GM21576 (cell line): ENCODE results near the gene PODXL.

ENCODE experiments used
- ATAC-seq: cut with Tn5 transposase; IDR thresholded peaks from one replicate; pipeline ENCODE4 v1.9.1; 2021; ENCODE audit warnings: mild to moderate bottlenecking, moderate library complexity; ENCODE audit not compliant: unreplicated experiment

The PODXL gene

DNA sequence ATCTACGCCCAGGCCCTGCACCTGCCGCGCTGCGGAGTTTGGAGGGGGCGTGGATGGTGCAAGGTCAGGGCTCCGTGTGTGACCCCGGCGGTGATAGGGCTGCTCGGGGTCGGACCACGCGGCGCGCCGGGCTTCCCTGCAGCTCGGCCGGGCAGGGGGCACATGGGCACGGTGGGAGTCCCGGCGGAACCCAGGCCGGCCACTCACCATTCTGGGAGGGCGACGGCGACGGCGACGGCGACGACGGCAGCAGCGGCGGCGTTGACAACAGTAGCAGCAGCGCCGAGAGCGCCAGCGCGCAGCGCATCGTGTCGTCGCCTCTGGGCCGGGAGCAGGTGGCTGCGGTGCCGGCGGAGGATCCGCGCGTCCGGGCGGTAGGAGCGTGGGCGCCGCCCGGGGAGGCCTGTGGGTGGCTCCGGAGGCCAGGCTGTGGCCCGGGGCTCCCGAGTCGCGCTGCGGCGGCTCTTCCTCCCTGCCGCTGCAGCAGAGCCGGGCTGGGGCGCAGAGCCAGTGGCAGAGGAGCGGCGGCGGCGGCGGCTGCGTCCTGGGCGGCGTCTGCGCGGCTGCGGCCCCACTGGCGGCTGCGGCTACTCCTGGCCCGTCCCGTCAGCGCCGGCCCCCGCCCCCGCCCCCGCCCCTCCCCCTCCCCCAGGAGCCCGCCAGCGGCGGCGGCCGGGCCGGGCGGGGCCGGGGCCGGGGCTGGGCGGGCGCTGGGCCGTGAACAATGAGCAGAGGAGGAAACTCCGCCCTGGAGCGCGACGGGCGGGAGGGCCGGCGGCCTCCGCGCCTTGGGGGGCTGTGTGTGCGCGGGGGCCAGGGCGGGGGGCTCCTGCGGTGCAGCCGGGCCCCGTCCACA is at the start of gene PODXL:
Gene PODXL, minus strand, starts transcription at position 576 of the 856 bp plus-strand sequence. Its CDS starts 269 bp downstream, at position 307.
- peak; percentile 71 for ATAC-seq

- ATAC-seq: no peak
Observed at GRCh38 chr7:131605280-131605878, 49.0 kb upstream of the PODXL start.

GRCh38 chr7:131604841-131605279 is 48.4 kb upstream of the PODXL start:
- no peak for ATAC-seq

DNA sequence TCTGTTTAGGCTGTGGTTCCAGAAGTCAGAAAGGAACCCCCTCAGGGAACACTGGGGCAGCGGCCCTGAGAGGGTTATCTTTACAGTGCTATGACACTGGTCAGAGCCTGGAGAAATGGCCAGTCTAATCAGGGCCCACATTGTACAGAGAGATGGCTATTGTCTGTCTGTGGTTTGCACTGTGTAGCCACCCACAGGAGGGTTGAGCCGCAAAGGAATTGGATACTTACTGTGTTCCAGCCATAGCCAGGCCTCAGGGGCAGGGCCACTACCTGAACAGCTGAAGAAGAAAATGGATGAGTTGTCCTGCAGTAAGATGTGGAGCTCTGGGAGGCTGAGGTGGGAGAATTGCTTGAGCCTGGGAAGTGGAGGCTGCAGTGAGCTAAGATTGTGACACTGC is 47.5 kb upstream of the PODXL start:
- ATAC-seq: no peak

GRCh38 chr7:131602994-131603372 is 46.6 kb upstream of the PODXL start:
- ATAC-seq: no peak

GRCh38 chr7:131602304-131602993 is 46.0 kb upstream of the PODXL start:
- no peak for ATAC-seq

- ATAC-seq: no peak
Observed at GRCh38 chr7:131600085-131600881, 43.9 kb upstream of the PODXL start.

GRCh38 chr7:131596785-131597184 is 40.4 kb upstream of the PODXL start:
- ATAC-seq: no peak

- no peak for ATAC-seq
Observed at GRCh38 chr7:131595699-131596098, 39.3 kb upstream of the PODXL start.

GRCh38 chr7:131591687-131592319 is 35.4 kb upstream of the PODXL start:
- ATAC-seq: no peak

GRCh38 chr7:131587315-131587923 is 31.0 kb upstream of the PODXL start:
- ATAC-seq: no peak

DNA sequence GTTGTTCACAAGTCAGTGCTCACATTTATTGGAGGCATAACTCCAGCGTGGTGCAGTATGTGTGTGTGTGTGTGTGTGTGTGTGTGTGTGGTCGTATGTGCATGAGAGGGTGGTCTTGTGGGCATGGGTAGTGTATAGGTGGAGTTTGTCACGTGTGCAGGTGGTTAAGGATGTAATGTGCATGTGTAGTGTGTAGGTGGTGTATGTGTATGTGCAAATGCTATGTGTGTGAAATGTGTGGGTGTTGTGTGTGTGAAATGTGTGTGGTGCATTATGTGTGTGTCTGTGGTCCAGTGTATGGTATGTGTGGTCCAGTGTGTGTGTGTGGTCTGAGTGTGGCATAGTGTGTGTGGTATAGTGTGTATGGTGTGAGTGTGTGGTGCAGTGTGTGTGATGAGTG is 30.3 kb upstream of the PODXL start:
- ATAC-seq: no peak

DNA sequence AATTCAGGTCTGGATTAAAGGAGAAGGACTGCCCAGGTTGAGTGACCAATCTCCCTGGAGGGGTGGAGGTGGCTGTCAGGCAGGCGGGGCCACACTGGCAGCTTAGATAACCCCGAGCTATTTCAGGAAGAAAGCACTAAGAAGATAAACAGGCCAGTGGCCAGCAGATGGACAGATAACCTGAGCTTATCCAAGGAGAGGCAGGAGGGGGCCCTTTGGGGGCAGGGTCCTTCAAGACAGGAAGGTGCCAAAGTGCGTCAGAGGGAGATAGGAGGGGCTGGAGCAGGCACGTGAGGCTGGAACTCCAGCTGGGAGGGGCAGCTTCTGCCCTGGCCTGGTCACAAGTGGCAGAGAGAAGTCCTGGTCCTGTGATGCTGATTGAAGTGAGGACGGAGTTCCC is 29.8 kb upstream of the PODXL start:
- no peak for ATAC-seq

DNA sequence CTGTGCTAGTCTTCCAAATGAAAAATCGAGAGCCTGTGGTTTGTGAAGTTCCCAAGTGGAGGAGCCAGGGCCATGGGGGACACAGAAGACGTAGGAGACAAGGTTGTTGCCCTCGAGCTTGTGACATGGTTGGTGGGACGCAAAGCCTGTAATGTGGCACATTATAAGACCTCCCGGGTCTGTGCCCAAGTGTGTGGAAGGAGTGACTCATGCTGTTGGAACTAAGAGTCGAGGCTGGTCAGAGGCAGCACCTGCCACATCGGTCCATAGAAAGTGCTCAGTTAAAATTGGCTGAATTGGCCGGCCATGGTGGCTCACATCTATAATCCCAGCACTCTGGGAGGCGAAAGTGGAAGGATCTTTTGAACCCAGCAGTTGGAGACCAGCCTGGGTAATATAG is 27.0 kb upstream of the PODXL start:
- no peak for ATAC-seq

GRCh38 chr7:131581241-131582051 is 25.0 kb upstream of the PODXL start:
- no peak for ATAC-seq

- no peak for ATAC-seq
Observed at GRCh38 chr7:131578602-131579001, 22.2 kb upstream of the PODXL start.

DNA sequence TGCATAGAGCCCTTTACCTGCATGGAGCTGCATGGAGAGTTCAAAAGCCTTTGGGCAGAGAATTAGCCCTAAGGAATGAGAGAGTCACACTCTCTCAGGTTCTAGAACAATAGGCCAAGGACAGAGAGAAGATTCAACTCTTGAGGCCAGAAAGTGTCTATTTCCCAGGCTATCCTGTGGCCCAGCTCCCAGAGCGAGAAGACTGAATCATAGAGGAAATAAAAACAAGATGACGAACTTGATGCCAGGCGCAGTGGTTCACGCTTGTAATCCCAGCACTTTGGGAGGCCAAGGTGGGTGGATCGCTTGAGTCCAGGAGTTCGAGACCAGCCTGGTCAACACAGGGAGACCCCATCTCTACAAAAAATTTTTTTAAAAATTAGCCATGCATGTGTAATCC is 18.3 kb upstream of the PODXL start:
- no peak for ATAC-seq

DNA sequence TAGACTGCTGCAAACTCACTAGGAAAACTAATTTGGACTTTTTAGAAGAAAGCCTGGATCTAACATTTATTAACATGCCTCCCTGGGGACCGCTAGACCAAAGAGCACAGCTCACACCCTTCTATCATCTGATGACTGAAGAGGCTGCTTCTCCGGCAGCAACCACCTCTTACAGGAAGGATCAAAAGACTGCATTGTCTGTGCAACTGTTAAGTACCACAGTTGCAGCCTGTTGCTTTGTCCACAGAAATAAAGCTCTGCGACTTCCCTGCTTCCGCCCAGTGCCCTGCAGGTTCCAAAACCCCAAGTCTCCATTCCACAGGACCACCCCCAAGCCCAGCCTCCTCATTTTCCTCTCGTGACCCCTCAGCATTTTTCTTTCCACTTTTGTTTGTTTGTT is 14.0 kb upstream of the PODXL start:
- no peak for ATAC-seq

GRCh38 chr7:131568970-131569369 is 12.5 kb upstream of the PODXL start:
- no peak for ATAC-seq
